K562 (cell line): ENCODE data around the gene FRRS1L. TPM values are rescaled to one million over a fixed set of nuclear protein-coding genes. Genes with fewer than 3 reads are reported as not detected.

Experiments used
- ATAC-seq: fragments of 200-7000 bp; cut with Tn5 transposase; 3 replicates; pipeline ENCODE4 v1.9.1; 2020; ENCODE audit warnings: moderate library complexity
- BruUV-seq: library from RNA; stranded (reverse); fragments of 400-500 nt; replicated peaks from 2 replicates; lab custom pipeline; 2021; lab: Mats Ljungman, UMichigan
- CTCF ChIA-PET: fragments of 300-600 bp; formaldehyde crosslinking; extraction: SDS; loops from one replicate; lab custom pipeline; 2021; ENCODE audit warnings: low intra/inter-chr PET ratio; lab: Yijun Ruan, JAX
- POLR2A ChIA-PET: fragments of 300-600, 350-650 bp; sonication (Branson Sonifier 250); formaldehyde crosslinking; extraction: SDS; loops from one replicate; lab custom pipeline; 2021; ENCODE audit warnings: antibody characterized with exemption, inconsistent platforms; lab: Yijun Ruan, JAX
- DNase-seq, 4 experiments: peaks; one replicate each; pipeline versions ENCODE4 v3.0.0 to v3.0.0-alpha.2; 2011 to 2018; ENCODE audit warnings: low spot score in 3 of 4, mixed read lengths in 3 of 4; ENCODE audit errors: extremely low read depth in 1 of 4
- FAIRE-seq: peaks from 2 replicates; lab custom pipeline; 2011; peaks lifted over from hg19 to GRCh38; lab: Jason Lieb, UNC
- H2AFZ ChIP-seq: 2 replicates; pipeline ENCODE4 v1.6.0; 2011; ENCODE audit warnings: low read depth, low read length, control low read depth, inconsistent platforms
- H3K27ac ChIP-seq: fragments of 200-600 bp; 3 replicates; pipeline ENCODE4 v1.8.0; 2011; ENCODE audit warnings: low read depth, mild to moderate bottlenecking, control low read depth, inconsistent platforms, low read length, moderate library complexity, mixed read lengths; ENCODE audit errors: extremely low read depth
- H3K27me3 ChIP-seq, 2 experiments: fragments of 300-600 bp in 1 of 2; 2 replicates in 1 of 2; 3 replicates in 1 of 2; pipeline versions ENCODE4 v1.6.0 to v1.8.0; 2011; ENCODE audit warnings: inconsistent platforms in 2 of 2, low read length in 2 of 2, mild to moderate bottlenecking in 1 of 2, mixed read lengths in 1 of 2, moderate library complexity in 1 of 2; ENCODE audit not compliant: control insufficient read depth in 2 of 2, insufficient read depth in 2 of 2
- H3K36me3 ChIP-seq: fragments of 300-600 bp; 3 replicates; pipeline ENCODE4 v1.8.0; 2011; ENCODE audit warnings: mild to moderate bottlenecking, low read length, inconsistent platforms; ENCODE audit not compliant: control insufficient read depth, insufficient read depth
- H3K4me1 ChIP-seq, 2 experiments: fragments of 200-600 bp in 1 of 2; replicated peaks in 1 of 2; 2 replicates in 1 of 2; 3 replicates in 1 of 2; pipeline versions ENCODE4 v1.5.1 to v1.8.0; 2011; ENCODE audit warnings: inconsistent platforms in 2 of 2, low read length in 2 of 2, mild to moderate bottlenecking in 1 of 2, mixed read lengths in 1 of 2, moderate library complexity in 1 of 2; ENCODE audit not compliant: control insufficient read depth in 2 of 2, insufficient read depth in 2 of 2
- H3K4me2 ChIP-seq: 2 replicates; pipeline ENCODE4 v1.6.1; 2011; ENCODE audit warnings: low read length, control low read depth, inconsistent platforms, mixed read lengths; ENCODE audit not compliant: insufficient read depth
- H3K4me3 ChIP-seq: fragments of 200-600 bp; sonication (generic), shearing (Covaris generic); 2 replicates; pipeline ENCODE4 v1.5.1; 2016; ENCODE audit warnings: control low read depth, inconsistent platforms
- H3K79me2 ChIP-seq: fragments of 200-600 bp; 3 replicates; pipeline ENCODE4 v1.8.0; 2011; ENCODE audit warnings: low read length, inconsistent platforms; ENCODE audit not compliant: control insufficient read depth, insufficient read depth
- H3K9ac ChIP-seq, 2 experiments: 2 replicates each; pipeline versions ENCODE4 v1.6.0 to v1.6.1; 2011; ENCODE audit warnings: low read depth in 2 of 2, low read length in 2 of 2, control low read depth in 1 of 2, inconsistent platforms in 1 of 2, mild to moderate bottlenecking in 1 of 2, mixed read lengths in 1 of 2; ENCODE audit not compliant: insufficient read depth in 1 of 2
- H3K9me1 ChIP-seq: one replicate; pipeline ENCODE4 v1.6.0; 2011; ENCODE audit warnings: inconsistent platforms, mild to moderate bottlenecking, low read length, moderate library complexity; ENCODE audit not compliant: control insufficient read depth, insufficient read depth
- H3K9me3 ChIP-seq: replicated peaks from 2 replicates; pipeline ENCODE4 v1.5.1; 2011; ENCODE audit warnings: low read depth, low read length, inconsistent platforms; ENCODE audit not compliant: control insufficient read depth, insufficient read depth
- H4K20me1 ChIP-seq: replicated peaks from 2 replicates; pipeline ENCODE4 v1.6.1; 2011; ENCODE audit warnings: low read length, inconsistent platforms, mixed read lengths; ENCODE audit not compliant: control insufficient read depth, insufficient read depth
- ADNP ChIP-seq: fragments of 200-800 bp; sonication (Bioruptor generic); IDR thresholded peaks from 2 replicates; pipeline ENCODE4 v1.6.1; 2016; ENCODE audit warnings: missing genetic modification characterization, missing compliant biosample characterization
- CBFA2T3 ChIP-seq: fragments of 450-650 bp; IDR thresholded peaks from 2 replicates; pipeline ENCODE4 v1.6.1; 2017
- CBX3 ChIP-seq, 2 experiments: IDR thresholded peaks; 1 replicate in 1 of 2; 2 replicates in 1 of 2; pipeline ENCODE4 v1.6.1; 2012; ENCODE audit warnings: inconsistent platforms in 2 of 2, low read length in 2 of 2, borderline replicate concordance in 1 of 2, control low read depth in 1 of 2
- CCNT2 ChIP-seq: IDR thresholded peaks from 2 replicates; pipeline ENCODE4 v1.6.1; 2011; ENCODE audit warnings: borderline replicate concordance, low read depth, mild to moderate bottlenecking, moderate library complexity, mixed read lengths, low read length; ENCODE audit not compliant: insufficient read length; ENCODE audit errors: extremely low read depth
- HDAC2 ChIP-seq: fragments of 450-650 bp; IDR thresholded peaks from 2 replicates; pipeline ENCODE4 v1.6.1; 2016; ENCODE audit warnings: mild to moderate bottlenecking
- HMBOX1 ChIP-seq: sonication (generic); IDR thresholded peaks from 2 replicates; pipeline ENCODE4 v1.6.1; 2016
- JUND ChIP-seq, 2 experiments: IDR thresholded peaks; 2 replicates in 1 of 2; 3 replicates in 1 of 2; pipeline ENCODE4 v1.6.1; 2011; ENCODE audit warnings: borderline replicate concordance in 2 of 2, low read depth in 2 of 2, low read length in 2 of 2, improper control_type of control experiment in 1 of 2, missing biosample characterization in 1 of 2, missing genetic modification characterization in 1 of 2, missing genetic modification reagents in 1 of 2
- KLF16 ChIP-seq: IDR thresholded peaks from 2 replicates; pipeline ENCODE4 v1.6.1; 2016; ENCODE audit warnings: antibody characterized with exemption
- LCOR ChIP-seq: sonication (generic); formaldehyde crosslinking; IDR thresholded peaks from 2 replicates; pipeline ENCODE4 v1.8.0; 2022; ENCODE audit warnings: mild to moderate bottlenecking, missing genetic modification reagents
- MLLT1 ChIP-seq, 2 experiments: fragments of 450-650 bp; IDR thresholded peaks; 2 replicates each; pipeline ENCODE4 v1.6.1; 2016
- NR2C1 ChIP-seq, 2 experiments: fragments of 450-650 bp; IDR thresholded peaks; 2 replicates each; pipeline ENCODE4 v1.6.1; 2017; ENCODE audit warnings: mild to moderate bottlenecking in 2 of 2, antibody characterized with exemption in 1 of 2, inconsistent platforms in 1 of 2, missing compliant biosample characterization in 1 of 2, missing genetic modification characterization in 1 of 2
- POLR2AphosphoS5 ChIP-seq: IDR thresholded peaks from 2 replicates; pipeline ENCODE4 v1.6.1; 2011; ENCODE audit warnings: mild to moderate bottlenecking, low read depth, low read length, moderate library complexity; ENCODE audit not compliant: control insufficient read depth, insufficient read depth
- TAF9B ChIP-seq: fragments of 450-650 bp; IDR thresholded peaks from 2 replicates; pipeline ENCODE4 v1.6.1; 2018; ENCODE audit warnings: mild to moderate bottlenecking; ENCODE audit not compliant: partially characterized antibody
- ZNF707 ChIP-seq: fragments of 250-450 bp; sonication (Bioruptor Pico); conservative IDR thresholded peaks from 2 replicates; pipeline ENCODE4 v1.8.0; 2022; ENCODE audit warnings: inconsistent platforms, mild to moderate bottlenecking, moderate library complexity
- WGBS: fragments of 100-300 bp; shearing (Covaris generic); methylation state at CpG from one replicate; pipeline ENCODE4 v1.1.6; 2016; ENCODE audit warnings: low coverage, mixed read lengths; ENCODE audit not compliant: insufficient coverage; ENCODE audit errors: missing lambda C conversion rate; 5-methylcytosine and 5-hydroxymethylcytosine counted together
- in situ Hi-C: fragments of 300-500 bp; cut with MboI; formaldehyde crosslinking; loops from 4 replicates; pipeline ENCODE4 v1.15.0; 2018; ENCODE audit warnings: inconsistent platforms, mixed read lengths
- intact Hi-C: fragments of 100-400 bp; cut with micrococcal nuclease; formaldehyde crosslinking; loops from 2 replicates; pipeline ENCODE4 v1.14.2; 2022
- polyA plus RNA-seq, 8 experiments: library from polyadenylated mRNA; depleted of rRNA in 4 of 8; stranded (reverse) in 5 of 8; unstranded in 3 of 8; fragments of >200 nt; fragmentation: Nextera tagmentation in 2 of 8; fragmentation: Illumina TruSeq in 1 of 8; extraction: Ambion mirVana in 2 of 8; extraction: Trizol in 1 of 8; gene quantifications; 2 replicates each; pipeline versions ENCODE4 v1.2.1 to v1.2.3, GENCODE V29; 2011 to 2014; ENCODE audit warnings: inconsistent platforms in 1 of 8, missing spikeins in 1 of 8
- total RNA-seq, 7 experiments: library from RNA; depleted of rRNA in 6 of 7; stranded (reverse); fragments of >200 nt in 6 of 7; fragmentation: Illumina TruSeq in 2 of 7; extraction: Trizol in 2 of 7; gene quantifications; 2 replicates each; pipeline versions ENCODE4 v1.2.1 to v1.2.3, GENCODE V29; 2011 to 2021; ENCODE audit warnings: low replicate concordance in 1 of 7
- TF ChIP-seq, protein P1 (sequence below), 2 experiments: fragments of 450-650 bp; conservative IDR thresholded peaks; 2 replicates each; pipeline ENCODE4 v1.6.1; 2017; ENCODE audit warnings: mild to moderate bottlenecking in 2 of 2, moderate library complexity in 2 of 2

FRRS1L gene
- total and polyA plus RNA-seq, 9 of the 15 experiments (the other 6 are each of a cell fraction or from before 2014, with no cell fraction given) = under 0.01 to 0.04 (median 0.03) TPM; not detected in 5

DNA sequence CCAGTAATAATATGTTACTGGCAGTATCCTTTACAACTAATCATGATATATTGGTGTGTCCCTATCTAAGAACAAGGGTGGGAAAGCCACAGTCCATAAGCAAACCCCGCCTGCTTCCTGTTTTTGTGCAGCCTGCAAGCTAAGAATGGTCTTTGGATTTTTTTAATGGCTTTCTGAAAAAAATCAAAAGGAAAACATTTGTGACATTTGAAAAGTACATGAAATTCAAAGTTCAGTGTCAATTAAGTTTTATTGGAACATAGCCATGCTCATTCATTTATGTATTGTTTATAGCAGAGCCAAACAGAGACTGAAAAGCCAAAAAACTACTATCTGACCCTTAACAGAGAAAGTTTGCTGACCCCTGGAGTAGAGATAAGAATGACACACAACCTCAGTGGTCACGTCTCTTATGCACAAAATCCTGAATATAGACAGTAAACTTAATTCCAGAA, 34.5 kb downstream of the FRRS1L start:
- peak overlapping the region in 1 of 2 experiments; percentile 40; a peak in 2 of 4 replicates for H3K9ac ChIP-seq
- H3K4me1 ChIP-seq = peaks cover 7 to 40% of the 10 kb centered on the region in 2 experiments; a peak in 4 of 5 replicates
- 7% methylated on average over 2 of the region's 2 CpGs for WGBS
- H4K20me1 ChIP-seq = no peaks in the 10 kb centered on the region
- POLR2A ChIA-PET = interaction anchor here (0.7 to 2.4 kb wide), 4 partner anchors 12 to 292 kb away, joined by 3 to 5 read pairs (median 4); partner anchors contain the start of gene TMEM245
- no peaks in the 10 kb centered on the region for H3K27me3 ChIP-seq
- no peaks in the 10 kb centered on the region for H3K9me3 ChIP-seq
- intact Hi-C loops = loop anchor here (1.0 to 5.0 kb wide), 2 partner anchors 8 to 120 kb away; partner anchors contain the start of gene CTNNAL1
- H3K4me2 ChIP-seq = peak overlapping the region; percentile 74; the same call in 1 of the 2 replicates
- H3K36me3 ChIP-seq = no peaks in the 10 kb centered on the region
- H3K9me1 ChIP-seq = no peaks in the 10 kb centered on the region
- H3K79me2 ChIP-seq = no peaks in the 10 kb centered on the region
- H3K4me3 ChIP-seq = no peak overlapping the region
- DNase-seq = peak; percentile 35 to 71 (median 45)
- peak; percentile 78 for ATAC-seq
- BruUV-seq = no TSS peak
- in situ Hi-C loops = no loop called here
- no peak overlapping the region; the same call in 1 of the 2 replicates for H2AFZ ChIP-seq
- H3K27ac ChIP-seq = peak overlapping the region; percentile 63
- CTCF ChIA-PET = interaction anchor here (0.6 kb wide), 1 partner anchor 243 kb away, joined by 3 read pairs; no protein-coding TSS in a partner anchor
- peak; percentile 80 for FAIRE-seq
- TF ChIP-seq ZNF707 (CRISPR knock-in tag) = no peak
- peak; percentile 56 for TF ChIP-seq CCNT2
- peak; percentile 89 for TF ChIP-seq CBFA2T3
- TF ChIP-seq, protein P1, sequence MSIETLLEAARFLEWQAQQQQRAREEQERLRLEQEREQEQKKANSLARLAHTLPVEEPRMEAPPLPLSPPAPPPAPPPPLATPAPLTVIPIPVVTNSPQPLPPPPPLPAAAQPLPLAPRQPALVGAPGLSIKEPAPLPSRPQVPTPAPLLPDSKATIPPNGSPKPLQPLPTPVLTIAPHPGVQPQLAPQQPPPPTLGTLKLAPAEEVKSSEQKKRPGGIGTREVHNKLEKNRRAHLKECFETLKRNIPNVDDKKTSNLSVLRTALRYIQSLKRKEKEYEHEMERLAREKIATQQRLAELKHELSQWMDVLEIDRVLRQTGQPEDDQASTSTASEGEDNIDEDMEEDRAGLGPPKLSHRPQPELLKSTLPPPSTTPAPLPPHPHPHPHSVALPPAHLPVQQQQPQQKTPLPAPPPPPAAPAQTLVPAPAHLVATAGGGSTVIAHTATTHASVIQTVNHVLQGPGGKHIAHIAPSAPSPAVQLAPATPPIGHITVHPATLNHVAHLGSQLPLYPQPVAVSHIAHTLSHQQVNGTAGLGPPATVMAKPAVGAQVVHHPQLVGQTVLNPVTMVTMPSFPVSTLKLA (conservative IDR thresholded peaks at IDR 0.05) = peak; percentile 30 to 38; a peak in 1 of 4 replicates
- TF ChIP-seq ADNP (tag) = 0 out of 2 replicates have a peak, but pooled peaks have one; percentile 18
- no peak for TF ChIP-seq MLLT1 (IDR thresholded peaks at IDR 0.05)
- TF ChIP-seq CBX3 (IDR thresholded peaks at IDR 0.05; ENCODE audit: borderline replicate concordance in 1 of 2, low read length in 2 of 2) = peak in 1 of 2 experiments; percentile 19; a peak in 1 of 3 replicates
- no peak; the same call in 1 of the 2 replicates for TF ChIP-seq POLR2AphosphoS5
- TF ChIP-seq NR2C1 (IDR thresholded peaks at IDR 0.05) = peak; percentile 66; the same call in 1 of the 2 replicates
- TF ChIP-seq NR2C1 (tag; IDR thresholded peaks at IDR 0.05) = 0 out of 2 replicates have a peak, but pooled peaks have one; percentile 35
- TF ChIP-seq HMBOX1 = peak; percentile 61; the same call in 1 of the 2 replicates
- TF ChIP-seq HDAC2 = peak; percentile 36; the same call in 1 of the 2 replicates
- peak; percentile 64; the same call in 1 of the 2 replicates for TF ChIP-seq KLF16
- TF ChIP-seq LCOR (CRISPR knock-in tag) = peak; percentile 71; the same call in 1 of the 2 replicates
- peak; percentile 9 for TF ChIP-seq TAF9B
- TF ChIP-seq JUND (IDR thresholded peaks at IDR 0.05; ENCODE audit: borderline replicate concordance, low read depth, low read length) = peak; percentile 53; the same call in 1 of the 2 replicates
- peak; percentile 45; the same call in 1 of the 3 replicates for TF ChIP-seq JUND (tag; IDR thresholded peaks at IDR 0.05; ENCODE audit: borderline replicate concordance, low read depth, low read length)
